Dendritic cell treated with granulocyte-macrophage colony-stimulating factor and Interleukin-4, amounts not matched to agents 40 ng/mL and 50 ng/mL, for 4 days (primary cell): ENCODE measurements around the gene PKD1L1.
"Not testable (repeated sequence)": the region's sequence is repeated elsewhere in the genome, so short reads cannot be mapped to it uniquely, and the experiment has no call there.

Experiments
- H3K27ac Mint-ChIP-seq: one replicate; pipeline ENCODE4 v1.8.0; 2022; ENCODE audit warnings: mild to moderate bottlenecking, mixed read lengths
- H3K27me3 Mint-ChIP-seq: one replicate; pipeline ENCODE4 v1.8.0; 2022; ENCODE audit warnings: mild to moderate bottlenecking, mixed read lengths
- H3K36me3 Mint-ChIP-seq: one replicate; pipeline ENCODE4 v1.8.0; 2022; ENCODE audit warnings: low read depth, mixed read lengths
- H3K4me1 Mint-ChIP-seq: one replicate; pipeline ENCODE4 v1.8.0; 2022; ENCODE audit warnings: low read depth, mixed read lengths
- H3K4me3 Mint-ChIP-seq: one replicate; pipeline ENCODE4 v1.8.0; 2022; ENCODE audit warnings: mild to moderate bottlenecking, moderate library complexity, mixed read lengths
- H3K9me3 Mint-ChIP-seq: one replicate; pipeline ENCODE4 v1.8.0; 2022; ENCODE audit warnings: mixed read lengths
- intact Hi-C: fragments of 100-400 bp; cut with micrococcal nuclease; formaldehyde crosslinking; loops from one replicate; pipeline ENCODE4 v1.15.0; 2022

The PKD1L1 gene

GRCh38 chr7:47801423-47801822 is 146.8 kb downstream of the PKD1L1 start:
- intact Hi-C loops = loop anchor here (10.0 kb wide), 1 partner anchor 353 kb away; no protein-coding TSS in a partner anchor
- H3K9me3 Mint-ChIP-seq = no peaks in the 10 kb centered on the region
- H3K36me3 Mint-ChIP-seq = no peaks in the 10 kb centered on the region
- H3K27me3 Mint-ChIP-seq = no peaks in the 10 kb centered on the region
- peaks cover 22% of the 10 kb centered on the region for H3K4me1 Mint-ChIP-seq
- no peak overlapping the region for H3K4me3 Mint-ChIP-seq
- H3K27ac Mint-ChIP-seq = no peak overlapping the region

- Mint-ChIP-seq H3K4me1 (peaks cover 7% of the 10 kb centered on the region), H3K9me3 (no peaks in the 10 kb centered on the region), H3K36me3 (no peaks in the 10 kb centered on the region), H3K27ac (no peak overlapping the region), H3K4me3 (no peak overlapping the region), H3K27me3 (no peaks in the 10 kb centered on the region)
- intact Hi-C loops = no loop called here
Observed at GRCh38 chr7:47799524-47799923, 148.7 kb downstream of the PKD1L1 start.

GRCh38 chr7:47796347-47796746 is 151.9 kb downstream of the PKD1L1 start:
- no peak overlapping the region for H3K4me3 Mint-ChIP-seq
- no peaks in the 10 kb centered on the region for H3K36me3 Mint-ChIP-seq
- no peak overlapping the region for H3K27ac Mint-ChIP-seq
- no peaks in the 10 kb centered on the region for H3K27me3 Mint-ChIP-seq
- H3K4me1 Mint-ChIP-seq = peaks cover 14% of the 10 kb centered on the region
- intact Hi-C loops = no loop called here
- no peaks in the 10 kb centered on the region for H3K9me3 Mint-ChIP-seq

- Mint-ChIP-seq H3K27me3 (no peaks in the 10 kb centered on the region), H3K4me1 (peaks cover 14% of the 10 kb centered on the region), H3K27ac (no peak overlapping the region), H3K36me3 (no peaks in the 10 kb centered on the region), H3K9me3 (no peaks in the 10 kb centered on the region), H3K4me3 (no peak overlapping the region)
- intact Hi-C loops = no loop called here
Observed at GRCh38 chr7:47795631-47796030, 152.6 kb downstream of the PKD1L1 start.

- H3K27me3 Mint-ChIP-seq, H3K27ac Mint-ChIP-seq, H3K36me3 Mint-ChIP-seq, H3K4me3 Mint-ChIP-seq, H3K4me1 Mint-ChIP-seq, intact Hi-C loops, H3K9me3 Mint-ChIP-seq: not testable (repeated sequence)
Observed at GRCh38 chr7:47795126-47795525, 153.1 kb downstream of the PKD1L1 start.

- no peak overlapping the region for H3K27ac Mint-ChIP-seq
- H3K4me3 Mint-ChIP-seq = no peak overlapping the region
- H3K36me3 Mint-ChIP-seq = no peaks in the 10 kb centered on the region
- H3K4me1 Mint-ChIP-seq = peaks cover 7% of the 10 kb centered on the region
- H3K27me3 Mint-ChIP-seq = no peaks in the 10 kb centered on the region
- intact Hi-C loops = no loop called here
- H3K9me3 Mint-ChIP-seq = no peaks in the 10 kb centered on the region
Observed at GRCh38 chr7:47794016-47794415, 154.2 kb downstream of the PKD1L1 start.

- not testable (repeated sequence) for H3K4me1 Mint-ChIP-seq
Observed at GRCh38 chr7:47793186-47793585, 155.1 kb downstream of the PKD1L1 start.

GRCh38 chr7:47792521-47793121 is 155.6 kb downstream of the PKD1L1 start:
- Mint-ChIP-seq H3K27ac (no peak overlapping the region), H3K4me1 (peaks cover 7% of the 10 kb centered on the region), H3K27me3 (no peaks in the 10 kb centered on the region), H3K9me3 (no peaks in the 10 kb centered on the region), H3K4me3 (no peak overlapping the region), H3K36me3 (no peaks in the 10 kb centered on the region)
- intact Hi-C loops = loop anchor here (1.0 kb wide), 1 partner anchor 27 kb away; no protein-coding TSS in a partner anchor

More at GRCh38 chr7:47793186-47793585, 155.1 kb downstream of the PKD1L1 start:
- H3K4me3 Mint-ChIP-seq, H3K36me3 Mint-ChIP-seq, H3K27ac Mint-ChIP-seq, intact Hi-C loops, H3K9me3 Mint-ChIP-seq, H3K27me3 Mint-ChIP-seq: not testable (repeated sequence)

- H3K36me3 Mint-ChIP-seq = no peaks in the 10 kb centered on the region
- H3K27me3 Mint-ChIP-seq = no peaks in the 10 kb centered on the region
- intact Hi-C loops = loop anchor here (1.0 kb wide), 1 partner anchor 28 kb away; no protein-coding TSS in a partner anchor
- peaks cover 11% of the 10 kb centered on the region for H3K4me1 Mint-ChIP-seq
- no peak overlapping the region for H3K4me3 Mint-ChIP-seq
- no peaks in the 10 kb centered on the region for H3K9me3 Mint-ChIP-seq
- no peak overlapping the region for H3K27ac Mint-ChIP-seq
Observed at GRCh38 chr7:47791682-47792081, 156.6 kb downstream of the PKD1L1 start.

- H3K27ac Mint-ChIP-seq = no peak overlapping the region
- H3K9me3 Mint-ChIP-seq = no peaks in the 10 kb centered on the region
- peaks cover 4% of the 10 kb centered on the region for H3K4me1 Mint-ChIP-seq
- no peak overlapping the region for H3K4me3 Mint-ChIP-seq
- intact Hi-C loops = no loop called here
- no peaks in the 10 kb centered on the region for H3K36me3 Mint-ChIP-seq
- H3K27me3 Mint-ChIP-seq = no peaks in the 10 kb centered on the region
Observed at GRCh38 chr7:47788083-47788482, 160.2 kb downstream of the PKD1L1 start.

GRCh38 chr7:47787249-47788069 is 160.8 kb downstream of the PKD1L1 start:
- peaks cover 4% of the 10 kb centered on the region for H3K4me1 Mint-ChIP-seq
- intact Hi-C loops = no loop called here

GRCh38 chr7:47786557-47787248 is 161.6 kb downstream of the PKD1L1 start:
- Mint-ChIP-seq H3K4me1 (peaks cover 4% of the 10 kb centered on the region), H3K36me3 (no peaks in the 10 kb centered on the region), H3K27ac (no peak overlapping the region), H3K27me3 (no peaks in the 10 kb centered on the region), H3K4me3 (no peak overlapping the region), H3K9me3 (no peaks in the 10 kb centered on the region)
- intact Hi-C loops = no loop called here

More at GRCh38 chr7:47787249-47788069, 160.8 kb downstream of the PKD1L1 start:
- H3K27me3 Mint-ChIP-seq = no peaks in the 10 kb centered on the region
- no peaks in the 10 kb centered on the region for H3K36me3 Mint-ChIP-seq
- H3K4me3 Mint-ChIP-seq = no peak overlapping the region
- H3K27ac Mint-ChIP-seq = no peak overlapping the region
- no peaks in the 10 kb centered on the region for H3K9me3 Mint-ChIP-seq

GRCh38 chr7:47785923-47786556 is 162.2 kb downstream of the PKD1L1 start:
- Mint-ChIP-seq H3K9me3 (no peaks in the 10 kb centered on the region), H3K27me3 (no peaks in the 10 kb centered on the region), H3K4me3 (no peak overlapping the region), H3K27ac (no peak overlapping the region), H3K4me1 (peaks cover 4% of the 10 kb centered on the region), H3K36me3 (no peaks in the 10 kb centered on the region)
- intact Hi-C loops = no loop called here
